ENCODE results near the gene ARHGAP42.

GRCh38 chr11:100994966-100995365 is 307.9 kb downstream of the ARHGAP42 start:
- TF ChIP-seq CTCF (IDR thresholded peaks at IDR 0.05) (no peak), POLR2A (IDR thresholded peaks at IDR 0.05) (no peak)
